Activated CD4-positive, alpha-beta T cell treated with anti-CD3 and anti-CD28 coated beads for 48 hours (primary cell): ENCODE results near the gene MPL.
"Not testable (repeated sequence)": the region's sequence is repeated elsewhere in the genome, so short reads cannot be mapped to it uniquely, and the experiment has no call there.

ENCODE experiments used
- DNase-seq: peaks from one replicate; pipeline ENCODE4 v3.0.0-alpha.2; 2020

MPL gene

DNA sequence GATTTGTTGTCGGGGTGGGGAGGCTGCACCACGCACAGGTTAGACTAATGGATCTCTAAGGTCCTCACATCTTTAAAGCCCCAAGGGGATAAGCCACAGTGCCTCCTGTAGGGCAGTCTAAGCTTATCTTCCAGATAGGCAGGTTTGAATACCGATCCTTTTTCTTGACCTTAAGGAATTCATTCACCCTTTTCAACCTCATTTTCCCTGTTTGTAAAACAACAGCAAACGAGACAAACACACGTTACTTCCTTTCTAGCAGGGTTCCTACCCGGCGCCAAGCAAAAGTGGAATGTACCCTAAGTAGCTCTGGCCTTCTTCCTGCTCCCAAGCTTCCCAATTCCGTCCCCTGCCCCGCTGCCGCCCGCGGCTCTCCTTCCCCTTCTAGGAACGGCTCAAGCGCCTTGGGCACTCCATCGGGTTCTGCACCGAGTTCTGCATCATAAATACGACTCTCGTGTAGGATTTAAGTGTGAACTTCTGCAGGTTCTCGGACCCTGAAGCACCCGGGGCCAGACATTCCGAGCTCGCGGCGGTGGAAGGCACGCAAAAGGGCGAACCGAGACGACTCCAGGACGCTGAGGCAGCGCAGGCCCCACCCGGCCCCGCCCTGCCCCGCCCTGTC, 20.6 kb downstream of the MPL start:
- DNase-seq: peak; percentile 31

DNA sequence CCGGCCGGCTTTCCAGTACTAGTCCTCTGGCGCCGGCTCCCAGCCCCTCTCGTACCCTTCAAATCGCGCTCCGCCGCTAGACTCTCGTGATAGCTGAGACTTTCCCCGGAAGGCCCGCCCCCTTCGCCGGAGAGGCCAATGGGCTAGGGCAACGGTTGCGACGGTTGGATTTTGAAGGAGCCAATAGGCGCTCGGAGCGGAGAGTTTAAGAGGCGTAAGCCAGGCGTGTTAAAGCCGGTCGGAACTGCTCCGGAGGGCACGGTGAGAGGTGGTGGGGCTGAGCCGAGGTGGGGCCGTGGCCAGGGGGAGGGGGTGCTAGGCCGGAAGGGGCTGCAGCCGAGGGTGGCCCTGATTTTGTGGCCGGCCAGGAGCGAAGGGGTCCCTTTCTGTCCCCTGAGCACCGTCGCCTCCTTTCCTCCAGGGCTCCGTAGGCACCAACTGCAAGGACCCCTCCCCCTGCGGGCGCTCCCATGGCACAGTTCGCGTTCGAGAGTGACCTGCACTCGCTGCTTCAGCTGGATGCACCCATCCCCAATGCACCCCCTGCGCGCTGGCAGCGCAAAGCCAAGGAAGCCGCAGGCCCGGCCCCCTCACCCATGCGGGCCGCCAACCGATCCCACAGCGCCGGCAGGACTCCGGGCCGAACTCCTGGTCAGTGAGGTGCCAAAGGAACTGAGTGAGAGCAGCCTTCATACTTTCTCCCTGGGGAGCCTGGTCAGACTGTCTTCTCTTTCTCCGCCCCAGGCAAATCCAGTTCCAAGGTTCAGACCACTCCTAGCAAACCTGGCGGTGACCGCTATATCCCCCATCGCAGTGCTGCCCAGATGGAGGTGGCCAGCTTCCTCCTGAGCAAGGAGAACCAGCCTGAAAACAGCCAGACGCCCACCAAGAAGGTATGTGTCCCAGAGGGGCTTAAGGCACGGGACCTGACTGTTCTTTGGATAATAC, 21.4 kb downstream of the MPL start, which contains the start of gene CDC20:
CDC20 (plus strand) TSS at position 236 of the 948 bp plus-strand sequence; CDS start at position 471, 235 bp downstream.
- peak; percentile 100 for DNase-seq

DNA sequence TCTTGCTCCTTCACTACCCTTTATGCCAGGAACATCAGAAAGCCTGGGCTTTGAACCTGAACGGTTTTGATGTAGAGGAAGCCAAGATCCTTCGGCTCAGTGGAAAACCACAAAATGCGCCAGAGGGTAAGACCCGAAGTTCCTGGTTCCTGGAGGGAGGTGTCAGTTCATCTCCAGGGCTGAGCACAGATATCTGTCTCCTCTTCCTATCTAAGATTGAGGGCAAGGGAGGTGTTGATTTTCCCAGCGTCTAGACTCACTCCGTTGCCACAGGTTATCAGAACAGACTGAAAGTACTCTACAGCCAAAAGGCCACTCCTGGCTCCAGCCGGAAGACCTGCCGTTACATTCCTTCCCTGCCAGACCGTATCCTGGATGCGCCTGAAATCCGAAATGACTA, 22.1 kb downstream of the MPL start:
- DNase-seq: no peak

DNA sequence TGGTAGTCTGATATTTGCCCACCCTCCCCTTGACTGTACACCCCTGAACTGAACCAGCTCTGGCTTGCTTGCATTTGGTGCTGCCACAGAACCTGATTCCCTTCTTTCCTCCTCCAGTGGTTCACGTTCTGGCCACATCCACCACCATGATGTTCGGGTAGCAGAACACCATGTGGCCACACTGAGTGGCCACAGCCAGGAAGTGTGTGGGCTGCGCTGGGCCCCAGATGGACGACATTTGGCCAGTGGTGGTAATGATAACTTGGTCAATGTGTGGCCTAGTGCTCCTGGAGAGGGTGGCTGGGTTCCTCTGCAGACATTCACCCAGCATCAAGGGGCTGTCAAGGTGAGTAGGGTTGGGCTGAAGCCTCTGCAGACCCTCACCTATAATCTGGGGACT, 23.0 kb downstream of the MPL start:
- DNase-seq: no peak

DNA sequence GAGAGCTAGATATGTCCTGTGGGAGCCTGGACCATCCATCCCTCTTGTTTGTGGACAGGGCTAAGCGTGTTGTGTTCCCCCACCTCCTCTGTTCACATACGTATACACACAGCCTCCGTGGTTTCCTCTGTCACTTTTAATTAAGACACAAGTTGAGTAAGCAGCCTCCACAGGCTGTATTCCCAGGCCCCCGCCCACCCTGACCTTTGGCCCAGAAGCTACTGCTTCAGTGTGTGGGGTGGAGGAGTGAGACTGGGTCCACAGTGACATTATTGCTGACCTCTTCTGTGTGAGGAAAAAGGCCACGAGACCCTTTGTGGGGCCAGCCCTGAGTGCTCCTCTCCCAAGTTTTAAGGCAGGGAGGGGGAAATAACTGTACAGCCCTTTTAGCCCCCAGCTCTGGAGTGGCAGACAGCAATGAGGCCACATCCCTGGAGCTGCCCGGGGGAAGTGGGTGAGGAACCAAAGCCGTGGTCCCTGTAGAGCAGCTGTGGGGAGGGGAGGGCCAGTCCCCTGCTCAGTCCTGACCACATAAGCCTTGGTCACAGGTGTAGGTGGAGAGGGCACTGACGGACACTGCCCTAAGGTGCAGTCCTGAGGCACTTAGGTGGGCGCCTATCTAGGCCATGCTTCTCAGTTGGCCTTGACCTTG, 25.8 kb downstream of the MPL start:
- DNase-seq: peak; percentile 28

DNA sequence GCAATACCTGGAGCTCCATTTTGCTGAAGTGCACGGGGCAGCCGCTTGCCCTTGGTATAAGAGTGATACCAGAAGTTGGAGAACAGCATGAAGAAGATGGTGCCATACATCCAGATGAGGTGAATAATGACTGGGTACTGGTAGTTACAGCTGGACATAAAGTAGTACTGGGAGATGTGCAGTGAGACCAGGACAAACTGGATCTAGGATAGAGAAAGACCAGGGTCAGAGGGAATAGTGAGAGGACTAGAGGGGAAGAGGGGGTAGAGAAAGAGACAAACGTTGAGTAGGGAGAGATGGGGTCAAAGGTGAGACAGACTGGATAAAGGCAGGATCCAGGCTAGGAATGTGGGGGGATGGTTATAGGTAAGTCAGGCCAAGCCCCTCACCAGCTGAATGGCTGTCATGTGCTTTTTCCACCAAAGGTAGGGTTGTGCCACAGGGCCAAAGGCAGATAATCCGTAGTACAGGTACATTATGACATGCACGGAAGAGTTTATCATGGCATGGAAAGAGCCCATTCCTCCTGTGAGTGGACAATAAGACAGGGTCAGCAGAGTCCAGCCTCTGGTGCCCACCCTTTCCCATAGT, 26.4 kb downstream of the MPL start:
- no peak for DNase-seq

DNA sequence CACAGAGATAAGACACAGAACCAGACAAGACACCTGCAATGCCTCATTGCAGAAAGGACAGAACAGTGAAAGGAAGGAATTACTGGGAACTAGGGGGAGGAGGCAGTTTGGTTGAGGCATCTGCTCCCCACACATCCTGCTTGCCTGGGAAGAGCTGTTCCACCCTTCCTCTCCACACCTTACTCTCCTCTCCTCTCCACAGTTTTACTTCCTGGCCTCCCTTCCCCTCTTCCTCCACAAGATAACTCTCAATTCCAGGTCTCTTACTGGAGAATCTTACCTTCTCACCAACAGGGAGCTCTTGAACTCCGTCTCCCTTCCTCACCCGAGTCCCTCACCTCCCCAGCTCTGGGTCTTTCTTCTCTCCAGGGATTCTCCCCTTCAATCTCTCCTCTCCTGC, 28.1 kb downstream of the MPL start:
- no peak for DNase-seq

DNA sequence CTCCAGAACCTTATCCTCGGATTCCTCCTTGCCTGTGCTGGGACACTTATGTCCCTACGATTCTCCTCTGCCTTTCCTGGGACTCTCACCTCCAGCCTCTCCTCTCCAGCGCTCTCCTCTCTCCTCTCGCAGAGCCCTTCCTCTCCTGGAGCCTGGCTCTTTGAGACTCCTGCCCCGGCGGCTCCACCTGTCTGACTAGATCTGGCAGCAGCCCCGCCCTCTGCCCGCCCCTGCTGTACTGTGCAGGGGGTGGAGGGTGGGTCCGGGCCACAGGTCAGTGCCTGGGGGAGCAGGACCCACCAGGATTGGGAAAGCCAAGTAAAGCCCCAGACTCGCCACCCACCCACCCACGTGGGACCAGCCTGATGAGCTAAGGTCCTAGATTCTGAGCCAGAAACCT, 28.6 kb downstream of the MPL start:
- DNase-seq: peak; percentile 37

DNA sequence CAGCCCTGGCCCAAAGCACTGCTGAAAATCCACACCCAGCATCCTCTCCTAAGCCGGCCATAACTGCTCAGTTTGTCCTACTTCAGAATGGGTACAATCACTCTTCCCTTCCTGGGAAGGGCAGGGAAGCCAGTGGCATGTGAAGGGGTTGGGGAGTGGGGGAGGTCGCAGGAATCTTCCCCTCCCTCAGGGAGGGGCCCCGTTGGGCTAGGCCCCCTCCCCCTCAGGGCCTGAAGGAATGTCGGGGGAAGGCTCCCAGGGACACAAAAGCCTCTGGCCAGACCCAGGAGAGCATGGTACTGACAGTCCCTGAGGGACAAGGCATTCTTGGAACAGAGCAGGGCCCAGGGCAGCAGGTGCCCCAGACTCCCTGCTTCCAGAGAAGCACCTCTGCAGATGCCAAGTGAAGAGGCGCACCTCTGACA, 29.0 kb downstream of the MPL start:
- no peak for DNase-seq

DNA sequence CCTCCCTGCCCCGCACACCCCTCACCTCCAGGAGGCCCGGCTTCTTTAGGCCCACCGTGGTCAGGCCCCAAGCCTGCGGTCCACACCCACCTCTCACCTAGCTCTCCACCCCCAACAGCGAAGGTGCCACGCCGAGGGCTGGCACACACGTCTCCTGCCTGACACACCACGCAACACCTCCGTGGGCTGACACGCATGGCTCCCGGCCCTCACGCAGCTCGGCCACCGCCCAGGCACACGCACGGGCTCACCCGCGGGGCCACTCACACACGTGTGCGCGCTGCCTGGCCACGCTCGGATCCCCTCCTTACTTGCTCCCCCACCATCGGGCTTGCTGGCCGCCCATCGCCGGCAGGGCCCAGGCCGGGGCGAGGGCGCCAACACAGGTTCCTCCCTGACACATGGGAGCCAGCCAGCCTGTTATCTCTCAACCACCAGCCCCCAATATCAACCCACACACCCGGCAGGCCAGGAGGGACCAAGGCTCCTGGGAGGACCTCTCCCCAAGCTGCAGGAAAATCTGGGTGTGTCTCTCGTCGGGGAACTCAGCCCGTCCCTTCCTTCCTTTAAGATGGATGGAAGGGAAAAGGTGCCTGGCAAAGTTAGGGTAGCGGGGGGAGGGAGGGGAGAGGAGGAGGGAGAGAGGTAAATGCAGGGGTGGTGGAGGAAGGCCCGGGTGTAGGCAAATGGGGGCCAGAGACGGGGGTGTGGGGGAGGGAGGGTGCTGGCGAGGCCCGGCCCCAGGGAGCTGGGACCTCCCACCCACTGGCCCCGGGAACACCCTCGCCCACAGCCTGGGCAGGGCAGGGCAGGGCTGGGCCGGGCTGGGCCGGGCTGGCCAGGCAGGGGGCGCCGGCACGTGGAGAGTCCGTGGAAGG, 29.6 kb downstream of the MPL start:
- peak; percentile 55 for DNase-seq

DNA sequence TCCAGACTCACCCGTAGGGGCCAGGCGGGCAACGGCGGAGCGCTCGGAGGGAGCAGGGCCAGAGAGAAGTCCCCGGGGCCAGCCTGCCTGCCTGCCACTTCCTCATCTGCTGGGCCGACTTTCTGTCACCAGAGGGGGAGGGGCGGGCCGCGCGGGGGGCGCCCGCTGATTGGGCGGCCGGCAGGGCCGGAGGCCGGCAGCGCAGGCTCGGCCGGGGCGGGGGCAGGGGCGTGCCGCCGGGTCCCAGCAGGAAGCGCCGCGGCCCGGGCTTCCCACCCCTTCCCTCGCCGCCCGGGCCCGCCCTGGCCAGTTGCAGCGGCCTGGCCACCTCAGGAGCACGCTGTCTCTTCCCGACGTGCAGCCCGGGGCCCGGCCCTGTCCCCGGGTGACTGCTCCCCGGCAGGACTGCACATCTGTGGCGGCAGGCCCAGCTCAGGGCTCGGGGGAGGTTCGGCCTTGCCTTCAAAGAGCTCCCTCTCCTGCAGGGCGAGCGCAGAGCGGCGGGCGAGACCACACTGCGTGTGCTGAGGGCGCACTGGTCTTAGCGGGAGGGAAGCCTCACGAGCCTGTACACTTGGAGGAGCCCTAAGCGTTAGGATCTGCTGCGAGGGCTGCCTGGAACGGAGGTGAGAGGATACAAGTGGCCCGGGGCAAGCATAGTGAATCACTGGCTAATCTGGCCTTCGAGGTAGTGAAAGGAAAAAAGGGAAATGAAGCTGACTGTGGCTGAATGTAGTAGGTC, 30.5 kb downstream of the MPL start, which contains the start of gene ELOVL1:
ELOVL1 (minus strand) TSS at position 108 of the 742 bp plus-strand sequence. CDS start 2,402 bp downstream, outside the sequence.
- DNase-seq: peak; percentile 92

DNA sequence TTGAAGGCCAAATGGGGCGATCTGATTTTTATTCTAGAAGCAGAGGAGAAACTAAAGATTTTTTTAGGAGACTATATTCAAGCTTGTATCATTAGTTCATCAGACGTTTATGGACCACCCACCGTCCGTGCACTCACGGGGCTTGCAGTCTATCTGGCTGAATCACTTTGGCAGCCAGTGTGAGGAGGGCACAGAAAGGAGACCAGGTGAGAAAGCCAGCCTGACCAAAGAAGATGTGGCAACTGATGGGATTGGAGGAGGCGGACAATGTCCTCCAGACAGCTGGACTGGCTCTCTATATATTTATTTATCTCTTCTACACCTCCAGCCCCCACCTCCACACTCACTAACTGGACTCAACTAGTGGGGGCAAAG, 31.0 kb downstream of the MPL start:
- no peak for DNase-seq

DNA sequence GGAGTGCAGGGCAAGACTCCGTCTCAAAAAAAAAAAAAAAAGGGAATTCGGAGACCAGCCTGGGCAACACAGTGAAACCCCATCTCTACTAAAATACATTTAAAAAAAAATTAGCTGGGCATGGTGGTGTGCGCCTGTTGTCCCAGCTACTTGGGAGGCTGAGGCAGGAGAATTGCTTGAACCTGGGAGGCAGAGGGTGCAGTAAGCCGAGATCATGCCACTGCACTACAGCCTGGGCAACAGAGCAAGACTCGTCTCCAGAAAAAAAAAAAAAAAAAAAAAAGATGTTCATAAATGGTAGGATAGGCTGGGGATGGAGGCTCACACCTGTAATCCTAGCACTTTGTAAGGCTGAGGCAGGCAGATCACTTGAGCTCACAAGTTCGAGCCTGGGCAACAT, 32.2 kb downstream of the MPL start:
- not testable (repeated sequence) for DNase-seq

DNA sequence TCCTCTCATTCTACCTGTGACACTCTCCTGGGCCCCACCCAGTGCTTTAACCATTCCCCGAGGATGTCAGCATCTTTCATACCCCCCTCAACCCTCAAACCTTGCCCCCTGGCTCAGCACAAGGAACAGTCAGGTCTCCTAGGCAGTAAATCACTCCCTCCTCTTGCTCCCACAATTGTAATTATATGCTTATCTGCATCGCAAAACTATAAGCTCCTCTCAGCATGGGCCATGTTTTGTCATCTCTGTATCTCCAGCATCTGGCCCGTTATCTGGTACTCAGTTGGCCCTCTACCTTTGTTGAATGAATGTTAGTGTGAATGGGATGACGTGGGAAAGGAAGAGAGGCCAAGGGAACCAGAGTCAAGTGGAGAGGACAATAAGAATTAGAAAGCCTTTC, 32.9 kb downstream of the MPL start:
- DNase-seq: no peak

DNA sequence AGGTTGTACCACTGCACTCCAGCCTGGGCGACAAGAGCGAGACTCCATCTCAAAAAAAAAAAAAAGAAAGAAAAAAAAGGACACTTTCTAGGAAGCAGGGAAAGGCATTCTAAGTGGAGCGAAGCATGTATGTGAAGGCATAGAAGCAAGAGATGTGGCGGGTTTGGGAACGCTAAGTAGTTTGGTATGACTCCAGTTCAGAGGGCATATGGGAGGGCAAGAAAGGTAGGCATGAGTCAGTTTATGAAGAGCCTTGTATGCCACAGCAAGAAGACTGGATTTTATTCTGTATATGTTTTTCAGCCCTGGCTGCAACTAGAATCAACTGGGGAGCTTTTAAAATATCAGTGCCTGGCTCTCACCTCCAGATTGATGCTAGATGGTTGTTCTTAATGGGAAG, 34.6 kb downstream of the MPL start:
- DNase-seq: no peak

DNA sequence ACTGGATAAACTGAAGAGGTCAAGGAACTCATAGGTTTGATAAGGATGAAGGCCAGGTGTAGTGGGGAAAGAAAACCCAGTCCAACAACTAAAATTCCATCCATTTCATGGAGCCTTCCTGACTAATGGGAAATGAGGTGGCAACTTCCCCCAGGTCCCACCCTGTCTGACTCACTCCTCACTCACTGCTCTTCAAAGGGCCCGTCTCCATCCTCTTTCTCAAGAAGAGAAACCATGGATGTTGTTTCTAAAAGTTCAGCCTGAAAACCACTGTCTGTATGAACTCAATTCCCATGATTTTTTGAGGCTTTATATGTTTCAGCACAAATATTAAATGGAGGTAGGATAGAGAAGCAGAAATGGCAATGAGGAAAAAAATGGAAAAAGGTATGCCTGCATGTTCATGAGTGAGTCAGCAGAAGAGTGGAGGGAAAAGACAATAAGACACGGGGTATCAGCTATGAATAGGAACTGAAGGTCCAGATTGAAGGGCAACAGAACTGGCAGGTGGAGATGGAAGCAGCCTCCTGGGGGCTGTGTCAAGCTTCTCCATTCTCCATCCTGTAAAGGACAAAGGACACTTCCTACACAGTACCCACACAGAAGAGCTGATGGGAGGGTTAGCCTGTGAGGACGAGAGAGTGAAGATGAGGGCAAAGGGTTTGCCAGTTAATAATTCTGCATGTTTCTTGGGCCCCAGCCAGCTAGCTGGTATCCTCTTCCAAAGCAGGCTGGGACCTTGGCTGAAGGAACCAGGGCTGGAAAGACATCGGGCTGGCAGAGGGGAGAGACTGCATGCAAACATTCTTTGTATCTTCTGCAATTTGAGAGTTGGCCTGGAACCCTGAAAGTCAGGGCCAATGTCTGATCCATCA, 35.7 kb downstream of the MPL start:
- no peak for DNase-seq

DNA sequence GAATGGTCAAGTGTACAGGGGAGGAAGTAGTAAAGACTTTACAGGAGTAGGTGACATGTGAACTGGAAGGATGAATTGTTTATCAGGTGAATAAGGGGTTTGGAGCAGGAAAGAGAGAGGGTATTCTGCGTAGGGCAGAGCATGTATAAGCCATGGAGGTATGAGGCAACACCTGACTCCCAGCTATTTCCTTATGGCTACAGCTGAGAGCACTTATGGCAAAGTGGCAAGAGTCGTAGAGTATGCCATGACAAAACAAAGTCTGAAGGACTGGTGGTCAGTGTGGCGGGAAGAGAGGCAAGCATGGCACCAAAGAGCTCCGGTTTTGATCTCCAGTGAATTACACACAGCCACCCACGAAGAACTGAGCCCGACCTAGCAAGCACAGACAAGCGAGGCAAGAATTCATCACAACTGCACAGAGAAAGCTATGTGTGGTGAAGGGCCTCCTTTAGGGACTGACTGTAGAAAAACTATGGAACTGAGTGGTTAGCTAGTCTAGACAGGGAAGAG, 39.2 kb downstream of the MPL start:
- no peak for DNase-seq

DNA sequence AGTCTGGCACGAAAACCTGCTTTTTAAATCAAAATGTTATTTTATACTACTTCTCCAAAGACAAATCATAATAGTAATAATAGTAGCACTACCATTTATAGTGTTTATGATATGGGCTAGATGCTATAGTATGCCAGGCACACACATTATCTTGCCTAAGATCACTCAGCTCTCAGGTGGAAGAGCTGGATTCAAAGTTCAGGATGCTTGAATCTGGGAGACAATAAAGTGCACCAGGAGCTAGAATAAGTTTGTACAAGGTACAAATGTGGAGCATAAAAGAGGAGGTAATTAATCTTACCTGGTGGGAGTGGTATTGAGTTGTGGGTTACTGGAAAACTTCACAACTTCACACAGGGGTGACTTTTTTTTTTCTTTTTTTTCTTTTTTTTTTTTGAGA, 40.2 kb downstream of the MPL start:
- DNase-seq: no peak

DNA sequence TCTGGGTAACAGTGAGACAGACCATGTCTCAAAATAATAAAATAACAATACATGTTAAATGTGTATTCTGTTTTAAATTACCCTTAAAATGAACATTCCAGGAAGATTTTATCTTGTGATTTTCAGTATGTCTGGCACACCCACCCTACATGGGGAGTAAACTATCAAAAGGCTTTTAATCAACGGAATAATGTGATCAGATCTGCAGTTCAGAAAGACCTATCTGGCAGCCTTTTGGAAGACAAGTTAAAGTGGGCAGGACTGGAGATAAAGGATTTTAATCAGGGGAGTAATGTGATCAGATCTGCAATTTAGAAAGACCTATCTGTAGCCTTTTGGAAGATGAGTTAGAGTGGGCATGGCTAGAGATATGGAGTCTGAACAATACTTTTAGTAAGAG, 41.9 kb downstream of the MPL start:
- no peak for DNase-seq

DNA sequence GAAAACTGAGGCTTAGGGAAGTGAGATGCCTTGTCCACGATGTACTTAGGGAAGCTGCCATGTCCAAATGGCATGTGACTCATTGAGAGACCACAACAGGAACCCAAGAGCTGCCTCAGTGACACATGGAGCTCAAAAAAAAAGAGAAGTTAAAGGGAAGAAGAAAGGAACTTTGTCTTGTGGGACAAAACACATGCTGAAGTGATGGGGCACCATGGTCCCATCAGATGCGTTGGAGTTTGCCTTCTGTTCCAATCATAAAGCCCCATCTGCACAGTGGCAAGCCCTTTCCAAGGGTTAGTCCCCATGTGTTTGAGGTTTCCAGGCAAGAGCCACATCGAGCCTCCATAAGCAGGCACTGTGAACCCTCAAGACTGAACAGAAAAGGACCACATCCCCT, 44.0 kb downstream of the MPL start:
- DNase-seq: no peak
